HepG2 (cell line): ENCODE measurements around the gene TMEM114. TPM values are rescaled to one million over a fixed set of nuclear protein-coding genes. Genes with fewer than 3 reads are reported as not detected.

Source experiments
- ATAC-seq: fragments of 200-7000 bp; cut with Tn5 transposase; 3 replicates; pipeline ENCODE4 v1.9.1; 2020; ENCODE audit warnings: mild to moderate bottlenecking, moderate library complexity
- BruUV-seq: library from RNA; stranded (reverse); fragments of 400-500 nt; replicated peaks from 2 replicates; lab custom pipeline; 2021; lab: Mats Ljungman, UMichigan
- CTCF ChIA-PET: fragments of 300-600 bp; formaldehyde crosslinking; extraction: SDS; loops from one replicate; lab custom pipeline; 2021; ENCODE audit warnings: low total read pairs, inconsistent platforms, low intra/inter-chr PET ratio; lab: Yijun Ruan, JAX
- POLR2A ChIA-PET: fragments of 350-600 bp; sonication (Branson Sonifier 250); formaldehyde crosslinking; loops from one replicate; lab custom pipeline; 2020; ENCODE audit warnings: antibody characterized with exemption, inconsistent platforms; lab: Yijun Ruan, JAX
- DNase-seq: peaks from one replicate; pipeline ENCODE4 v3.0.0-alpha.2; 2015; ENCODE audit warnings: low spot score
- FAIRE-seq: peaks from 3 replicates; lab custom pipeline; 2011; peaks lifted over from hg19 to GRCh38; lab: Jason Lieb, UNC
- H2AFZ ChIP-seq: one replicate; pipeline ENCODE4 v1.6.1; 2011; ENCODE audit warnings: low read length, inconsistent platforms
- H3K27ac ChIP-seq: fragments of 300-600 bp; 3 replicates; pipeline ENCODE4 v1.8.0; 2011; ENCODE audit warnings: mixed run types, mild to moderate bottlenecking, mixed read lengths, low read length, inconsistent platforms; ENCODE audit not compliant: insufficient read depth; ENCODE audit errors: extremely low read length
- H3K27me3 ChIP-seq, 2 experiments: fragments of 200-600 bp in 1 of 2; 2 replicates in 1 of 2; 3 replicates in 1 of 2; pipeline versions ENCODE4 v1.6.0 to v1.8.0; 2011; ENCODE audit warnings: low read length in 2 of 2, mild to moderate bottlenecking in 2 of 2, moderate library complexity in 2 of 2, inconsistent platforms in 1 of 2; ENCODE audit not compliant: insufficient read depth in 2 of 2, control insufficient read depth in 1 of 2
- H3K36me3 ChIP-seq, 2 experiments: fragments of 200-600 bp in 1 of 2; replicated peaks in 1 of 2; 2 replicates in 1 of 2; 3 replicates in 1 of 2; pipeline versions ENCODE4 v1.5.1 to v1.8.0; 2011; ENCODE audit warnings: low read length in 2 of 2, inconsistent platforms in 1 of 2; ENCODE audit not compliant: insufficient read depth in 2 of 2, control insufficient read depth in 1 of 2
- H3K4me1 ChIP-seq: 2 replicates; pipeline ENCODE4 v1.5.1; 2012; ENCODE audit warnings: low read length, inconsistent platforms; ENCODE audit not compliant: insufficient read depth
- H3K4me2 ChIP-seq: 2 replicates; pipeline ENCODE4 v1.6.0; 2011; ENCODE audit warnings: low read depth, low read length, inconsistent platforms
- H3K4me3 ChIP-seq, 3 experiments: fragments of 200-600 bp in 1 of 3; sonication (generic), shearing (Covaris generic) in 1 of 3; replicated peaks in 1 of 3; 2 replicates each; pipeline ENCODE4 v1.5.1; 2011 to 2016; ENCODE audit warnings: low read length in 3 of 3, inconsistent platforms in 2 of 3, low read depth in 2 of 3, mild to moderate bottlenecking in 2 of 3, control low read depth in 1 of 3, mixed read lengths in 1 of 3; ENCODE audit not compliant: insufficient read depth in 1 of 3
- H3K79me2 ChIP-seq: one replicate; pipeline ENCODE4 v1.6.1; 2011; ENCODE audit warnings: low read length, inconsistent platforms; ENCODE audit not compliant: insufficient read depth
- H3K9ac ChIP-seq: 2 replicates; pipeline ENCODE4 v1.6.0; 2011; ENCODE audit warnings: mild to moderate bottlenecking, low read depth, low read length, inconsistent platforms; ENCODE audit not compliant: insufficient read depth
- H3K9me3 ChIP-seq: 2 replicates; pipeline ENCODE4 v1.5.1; 2012; ENCODE audit warnings: mild to moderate bottlenecking, low read length
- H4K20me1 ChIP-seq: 2 replicates; pipeline ENCODE4 v1.6.0; 2011; ENCODE audit warnings: inconsistent platforms, mild to moderate bottlenecking, low read length, moderate library complexity; ENCODE audit not compliant: insufficient read depth
- FOSL2 ChIP-seq: sonication (generic); formaldehyde crosslinking; IDR thresholded peaks from 2 replicates; pipeline ENCODE4 v1.4.0; 2020; ENCODE audit warnings: missing genetic modification reagents
- NFE2 ChIP-seq: sonication (generic); formaldehyde crosslinking; IDR thresholded peaks from 2 replicates; pipeline ENCODE4 v1.4.0; 2020; ENCODE audit warnings: missing genetic modification reagents
- ZNF331 ChIP-seq: sonication (generic); formaldehyde crosslinking; IDR thresholded peaks from 2 replicates; pipeline ENCODE4 v1.4.0; 2020; ENCODE audit warnings: missing genetic modification reagents
- ZNF629 ChIP-seq: sonication (generic); formaldehyde crosslinking; conservative IDR thresholded peaks from 2 replicates; pipeline ENCODE4 v1.5.0; 2020; ENCODE audit warnings: missing genetic modification reagents
- WGBS: methylation state at CpG from one replicate; pipeline ENCODE4 v1.1.6; 2017; ENCODE audit warnings: low lambda C conversion rate; 5-methylcytosine and 5-hydroxymethylcytosine counted together
- in situ Hi-C: cut with HindIII; loops from 2 replicates; pipeline ENCODE4 v1.10.0; 2017; ENCODE audit warnings: low pct_unique_long_range_greater_than_20kb; ENCODE audit not compliant: extremely low pct_ligation_motif_present
- intact Hi-C: fragments of 100-400 bp; cut with micrococcal nuclease; formaldehyde crosslinking; loops from one replicate; pipeline ENCODE4 v1.10.0; 2022; ENCODE audit not compliant: unreplicated experiment
- polyA plus RNA-seq, 8 experiments: library from polyadenylated mRNA; depleted of rRNA in 3 of 8; stranded (reverse) in 7 of 8; unstranded in 1 of 8; fragments of >200 nt; fragmentation: Illumina TruSeq in 4 of 8; extraction: Trizol in 4 of 8; gene quantifications; 2 replicates each; pipeline versions ENCODE4 v1.2.1 to v1.2.3, GENCODE V29; 2011 to 2016; ENCODE audit warnings: low read depth in 4 of 8, missing spikeins in 1 of 8, mixed read lengths in 1 of 8; ENCODE audit not compliant: insufficient read depth in 1 of 8
- total RNA-seq, 5 experiments: library from RNA; depleted of rRNA; stranded (reverse); fragments of >200 nt; fragmentation: Illumina TruSeq; extraction: Trizol; gene quantifications; 2 replicates each; pipeline ENCODE4 v1.2.3, GENCODE V29; 2016; ENCODE audit warnings: low read depth in 1 of 5

TMEM114 gene
- total and polyA plus RNA-seq, 2 of the 13 experiments (the other 11 are each of a cell fraction or from before 2014, with no cell fraction given), result not detected

DNA sequence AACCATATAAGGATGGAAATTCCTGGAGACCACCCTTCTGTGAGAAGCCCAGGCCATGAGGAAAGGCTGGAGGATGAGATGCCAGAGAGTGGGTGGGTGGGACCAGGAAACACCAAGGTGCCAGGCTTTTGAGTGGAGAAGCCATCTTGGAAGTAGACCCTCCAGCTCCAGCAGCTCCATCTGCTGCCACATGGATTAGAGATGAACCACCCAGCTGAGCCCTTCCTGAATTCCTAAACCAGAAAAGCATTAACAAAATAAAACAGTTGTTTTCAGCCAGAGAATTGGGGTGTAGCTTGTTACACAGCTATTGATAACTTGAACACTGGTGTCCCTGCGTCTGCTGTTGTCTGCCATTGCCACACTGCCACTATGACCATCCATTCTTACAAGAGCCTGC, 6.3 kb upstream of the TMEM114 start:
- no peak for ATAC-seq
- Histone ChIP-seq H3K4me2 (no peak overlapping the region), H2AFZ (no peak overlapping the region), H3K27ac (no peak overlapping the region), H3K79me2 (no peaks in the 10 kb centered on the region), H3K9me3 (peaks cover 16% of the 10 kb centered on the region), H3K4me3 (no peak overlapping the region), H3K9ac (no peak overlapping the region), H3K4me1 (peaks cover 18% of the 10 kb centered on the region; the same call in 1 of the 2 replicates), H4K20me1 (no peaks in the 10 kb centered on the region), H3K36me3 (no peaks in the 10 kb centered on the region), H3K27me3 (0 out of 5 replicates have a peak, but pooled peaks cover 1 to 15% of the 10 kb centered on the region in 2 experiments)
- BruUV-seq, result no TSS peak
- POLR2A ChIA-PET, result no interaction called here
- intact Hi-C loops, result no loop called here
- no peak for FAIRE-seq
- in situ Hi-C loops, result no loop called here
- peak; percentile 100 for TF ChIP-seq ZNF331 (CRISPR knock-in tag)
- TF ChIP-seq NFE2 (CRISPR knock-in tag), result no peak
- CTCF ChIA-PET, result no interaction called here
- 9% methylated on average over 1 of the region's 1 CpG for whole genome bisulfite sequencing
- DNase-seq, result no peak

DNA sequence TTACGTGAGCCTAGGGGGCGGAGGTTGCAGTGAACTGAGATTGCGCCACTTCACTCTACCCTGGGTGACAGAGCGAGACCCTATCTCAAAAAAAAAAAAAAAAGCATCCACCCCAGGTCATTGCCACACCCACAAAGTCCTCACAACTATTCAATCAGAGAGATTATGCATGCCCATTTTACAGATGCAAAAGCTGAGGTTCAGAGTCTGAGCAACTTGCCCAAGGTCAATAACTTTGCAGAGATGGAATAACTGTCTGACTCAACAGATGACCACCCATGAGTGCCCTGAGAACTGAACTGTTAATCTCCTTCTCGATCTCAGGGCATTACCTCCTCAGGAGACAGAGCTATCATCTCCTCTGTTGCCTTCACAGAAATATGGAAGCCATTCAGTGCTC, 5.5 kb upstream of the TMEM114 start:
- ATAC-seq, result no peak
- Histone ChIP-seq H2AFZ (no peak overlapping the region), H4K20me1 (no peaks in the 10 kb centered on the region), H3K36me3 (no peaks in the 10 kb centered on the region), H3K79me2 (no peaks in the 10 kb centered on the region), H3K27ac (no peak overlapping the region), H3K4me2 (no peak overlapping the region), H3K27me3 (peaks cover 1 to 10% of the 10 kb centered on the region in 2 experiments; a peak in 2 of 5 replicates)
- no TSS peak for BruUV-seq
- WGBS, result 49% methylated on average over 5 of the region's 5 CpGs
- CTCF ChIA-PET, result no interaction called here
- intact Hi-C loops, result no loop called here
- no peak for FAIRE-seq
- TF ChIP-seq ZNF629 (CRISPR knock-in tag), result peak; percentile 79
- TF ChIP-seq FOSL2 (CRISPR knock-in tag), result no peak
- TF ChIP-seq, all 625 proteins: peak for 1
- Histone ChIP-seq H3K4me1 (peaks cover 17% of the 10 kb centered on the region; the same call in 1 of the 2 replicates), H3K9ac (no peak overlapping the region), H3K9me3 (peaks cover 15% of the 10 kb centered on the region), H3K4me3 (no peak overlapping the region)
- POLR2A ChIA-PET, result no interaction called here
- in situ Hi-C loops, result no loop called here
- no peak for DNase-seq
